ENCODE results near the gene ARRDC1. TPM values are rescaled to one million over a fixed set of nuclear protein-coding genes. Genes with fewer than 3 reads are reported as not detected.

ARRDC1 gene
- polyA plus RNA-seq, 1 donor from 2014 or later, result 53.4 TPM

GRCh38 chr9:137575716-137576411 lies 29.6 kb upstream of the ARRDC1 start (continued):
- no peak for TF ChIP-seq REST (IDR thresholded peaks at IDR 0.05; ENCODE audit: borderline replicate concordance)

- peak within 1 kb of the TSS; percentile 86 for H3K4me2 ChIP-seq (ENCODE audit: low read length)
- H3K9me3 ChIP-seq (ENCODE audit: low read length), result no peaks in the 10 kb centered on the region
- no peaks in the 10 kb centered on the region for H3F3A ChIP-seq (ENCODE audit: insufficient read depth, low read length, poor library complexity, severe bottlenecking)
- H3K27ac ChIP-seq (ENCODE audit: low read length), result peak within 1 kb of the TSS; percentile 68
- H3K9ac ChIP-seq (ENCODE audit: low read length), result peak within 1 kb of the TSS; percentile 88
- peaks cover 14% of the 10 kb centered on the region for H3K79me2 ChIP-seq (replicated peaks; ENCODE audit: insufficient read depth, low read length)
- H3K36me3 ChIP-seq (ENCODE audit: insufficient read depth, low read length), result no peaks in the 10 kb centered on the region
- H3K9me2 ChIP-seq (ENCODE audit: insufficient read depth, low read length), result no peaks in the 10 kb centered on the region
- H4K20me1 ChIP-seq (ENCODE audit: insufficient read depth), result no peaks in the 10 kb centered on the region
- no peaks in the 10 kb centered on the region for H3K27me3 ChIP-seq (ENCODE audit: insufficient read depth, low read depth, low read length)
- no peak for TF ChIP-seq REST (IDR thresholded peaks at IDR 0.05; ENCODE audit: borderline replicate concordance)
- TF ChIP-seq SMC3 (conservative IDR thresholded peaks at IDR 0.05; ENCODE audit: poor library complexity), result peak; percentile 53
- TF ChIP-seq CTCF (IDR thresholded peaks at IDR 0.05; ENCODE audit: poor library complexity, severe bottlenecking), result peak; percentile 98
- peak; percentile 91 for TF ChIP-seq MXI1 (conservative IDR thresholded peaks at IDR 0.05; ENCODE audit: poor library complexity, severe bottlenecking)
- TF ChIP-seq TAF1 (IDR thresholded peaks at IDR 0.05; ENCODE audit: low read depth), result no peak
- peak; percentile 47 for TF ChIP-seq RAD21 (conservative IDR thresholded peaks at IDR 0.05)
- TF ChIP-seq EZH2 (IDR thresholded peaks at IDR 0.05; ENCODE audit: borderline replicate concordance, insufficient read depth, low read length, poor library complexity, severe bottlenecking), result no peak
- peak; percentile 69 for TF ChIP-seq POLR2AphosphoS5 (IDR thresholded peaks at IDR 0.05)
- peak; percentile 68 for TF ChIP-seq EP300 (conservative IDR thresholded peaks at IDR 0.05; ENCODE audit: poor library complexity, severe bottlenecking)
- H2AFZ ChIP-seq (ENCODE audit: low read depth, low read length), result peak within 1 kb of the TSS; percentile 65
- H3K4me3 ChIP-seq (ENCODE audit: low read length), result peak within 1 kb of the TSS; percentile 99
Measured at GRCh38 chr9:137578518-137579258, 26.8 kb upstream of the ARRDC1 start, which contains the start of gene DPH7. Gene DPH7, minus strand, starts transcription at chr9:137578925. Its CDS starts 148 bp downstream, at chr9:137578777.
